IMR-90 (cell line): ENCODE measurements around the gene VDAC1.

Experiments used
- CEBPB ChIP-seq: IDR thresholded peaks from 2 replicates; pipeline ENCODE4 v1.6.1; 2012; ENCODE audit warnings: low read depth, low read length, improper control_type of control experiment
- CTCF ChIP-seq: conservative IDR thresholded peaks from 2 replicates; pipeline ENCODE4 v1.5.1; 2012; ENCODE audit warnings: mild to moderate bottlenecking, low read depth, low read length, improper control_type of control experiment
- MAFK ChIP-seq: IDR thresholded peaks from 2 replicates; pipeline ENCODE4 v1.6.1; 2012; ENCODE audit warnings: low read depth, low read length, improper control_type of control experiment
- POLR2A ChIP-seq: IDR thresholded peaks from 2 replicates; pipeline ENCODE4 v1.6.1; 2012; ENCODE audit warnings: mild to moderate bottlenecking, low read depth, low read length
- RAD21 ChIP-seq: IDR thresholded peaks from 2 replicates; pipeline ENCODE4 v1.6.1; 2012; ENCODE audit warnings: low read length, improper control_type of control experiment
- RFX5 ChIP-seq: IDR thresholded peaks from 2 replicates; pipeline ENCODE4 v1.8.0; 2012; ENCODE audit warnings: low read depth, mild to moderate bottlenecking, low read length, moderate library complexity
- SMC3 ChIP-seq: fragments of 150-350 bp; IDR thresholded peaks from 2 replicates; pipeline ENCODE4 v1.6.1; 2016; ENCODE audit warnings: low read depth, mild to moderate bottlenecking, antibody characterized with exemption, low read length, moderate library complexity

- TF ChIP-seq MAFK: no peak
- TF ChIP-seq CEBPB: no peak
- no peak for TF ChIP-seq CTCF
- TF ChIP-seq RFX5: no peak
- no peak for TF ChIP-seq SMC3
- no peak for TF ChIP-seq RAD21
- TF ChIP-seq POLR2A: no peak
Measured at GRCh38 chr5:133934822-133935666, 69.7 kb downstream of the VDAC1 start.
